NCI-H1417 (cell line): ENCODE measurements around the gene NTHL1.

Experiments
- DNase-seq, 3 experiments: peaks; one replicate each; lab custom pipeline; 2025; lab: John Stamatoyannopoulos, UW

NTHL1 gene

GRCh38 chr16:1992704-1993317 is 54.8 kb downstream of the NTHL1 start:
- DNase-seq, result no peak

DNA sequence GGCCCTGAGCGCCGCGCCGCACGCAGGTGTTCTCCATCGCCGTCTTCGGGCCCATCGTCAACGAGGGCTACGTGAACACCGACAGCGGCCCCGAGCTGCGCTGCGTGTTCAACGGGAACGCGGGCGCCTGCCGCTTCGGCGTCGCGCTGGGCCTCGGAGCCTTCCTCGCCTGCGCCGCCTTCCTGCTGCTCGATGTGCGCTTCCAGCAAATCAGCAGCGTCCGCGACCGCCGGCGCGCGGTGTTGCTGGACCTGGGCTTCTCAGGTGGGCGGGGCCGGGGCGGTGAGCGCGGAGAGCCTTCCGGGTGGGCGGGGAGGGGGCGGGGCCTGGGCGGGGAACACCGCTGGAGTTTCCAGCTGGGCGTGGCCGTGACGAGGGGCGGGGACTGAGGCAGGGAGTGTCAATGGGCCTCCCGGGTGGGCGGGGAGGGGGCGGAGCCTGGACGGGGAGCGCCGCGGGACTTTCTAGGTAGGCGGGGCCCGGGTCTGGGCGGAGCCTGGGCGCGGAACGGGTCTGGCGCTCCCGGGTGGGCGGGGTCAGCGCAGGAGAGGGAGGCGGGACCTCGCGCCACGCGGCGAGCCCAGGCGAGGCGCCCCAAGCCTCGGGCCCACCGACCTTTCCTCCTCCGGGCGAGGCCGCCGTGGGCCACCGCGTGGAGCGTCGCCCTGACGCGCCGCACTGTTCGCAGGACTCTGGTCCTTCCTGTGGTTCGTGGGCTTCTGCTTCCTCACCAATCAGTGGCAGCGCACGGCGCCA is 55.5 kb downstream of the NTHL1 start:
- peak in 1 of 3 experiments; percentile 78 for DNase-seq

GRCh38 chr16:1991588-1991947 is 56.1 kb downstream of the NTHL1 start:
- no peak for DNase-seq

- no peak for DNase-seq
Measured at GRCh38 chr16:1991135-1991551, 56.5 kb downstream of the NTHL1 start.

DNA sequence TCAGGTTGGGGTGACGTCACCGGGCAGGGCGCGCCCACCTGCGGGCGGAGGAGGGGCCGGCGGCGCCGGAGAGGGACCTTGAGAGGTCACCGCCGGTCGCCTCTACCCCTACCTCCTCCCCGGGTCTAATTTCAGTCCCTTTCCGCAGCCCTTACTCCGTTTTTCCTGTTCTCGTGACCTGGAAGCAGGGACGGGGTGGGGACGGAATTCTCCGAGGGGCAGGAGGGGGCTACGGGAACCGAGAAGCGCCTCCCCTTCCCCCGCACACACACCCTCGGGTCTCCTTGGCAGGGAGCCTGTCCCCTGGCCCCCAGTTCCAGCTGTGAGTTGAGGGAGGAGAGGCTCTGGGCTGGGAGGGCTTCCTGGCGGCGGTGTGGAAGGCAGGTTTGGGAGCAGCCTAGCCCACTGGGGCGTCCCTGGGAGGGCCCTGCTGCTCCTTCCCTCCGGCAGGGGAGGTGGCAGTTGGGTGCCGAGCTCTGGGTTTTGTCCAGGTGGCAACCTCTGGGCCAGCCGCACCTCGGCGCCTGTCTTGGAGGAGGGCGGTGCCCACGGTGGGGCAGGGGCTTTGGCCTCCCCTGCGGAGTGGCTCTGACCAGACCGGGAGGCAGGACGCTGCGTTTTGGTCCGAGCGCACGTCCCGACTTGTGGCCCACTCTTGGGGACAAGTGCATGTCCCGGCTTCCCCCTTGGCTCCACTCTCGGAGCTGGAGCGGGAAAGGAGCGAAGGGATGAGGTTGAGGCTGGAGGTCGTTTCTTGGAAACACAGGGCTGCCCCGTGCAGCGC is 57.1 kb downstream of the NTHL1 start:
- DNase-seq, result peak; percentile 50 to 64 (median 60)

DNA sequence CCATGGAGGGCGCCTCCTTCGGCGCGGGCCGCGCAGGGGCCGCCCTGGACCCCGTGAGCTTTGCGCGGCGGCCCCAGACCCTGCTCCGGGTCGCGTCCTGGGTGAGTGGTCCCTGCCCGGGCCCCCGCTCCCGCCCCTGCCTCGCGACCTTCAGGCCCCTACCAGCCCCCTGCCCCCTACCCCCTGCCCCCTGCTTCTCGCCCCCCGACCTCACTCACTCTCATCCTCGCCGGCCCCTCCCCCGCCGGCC is 57.6 kb downstream of the NTHL1 start:
- DNase-seq, result no peak
